Amniotic stem cell (primary cell): ENCODE results near the gene ALK.

Source experiments
- DNase-seq: peaks from one replicate; lab custom pipeline; 2025; lab: John Stamatoyannopoulos, UW

The ALK gene

GRCh38 chr2:29317077-29317517, 604.3 kb downstream of the ALK start:
- peak; percentile 10 for DNase-seq

DNA sequence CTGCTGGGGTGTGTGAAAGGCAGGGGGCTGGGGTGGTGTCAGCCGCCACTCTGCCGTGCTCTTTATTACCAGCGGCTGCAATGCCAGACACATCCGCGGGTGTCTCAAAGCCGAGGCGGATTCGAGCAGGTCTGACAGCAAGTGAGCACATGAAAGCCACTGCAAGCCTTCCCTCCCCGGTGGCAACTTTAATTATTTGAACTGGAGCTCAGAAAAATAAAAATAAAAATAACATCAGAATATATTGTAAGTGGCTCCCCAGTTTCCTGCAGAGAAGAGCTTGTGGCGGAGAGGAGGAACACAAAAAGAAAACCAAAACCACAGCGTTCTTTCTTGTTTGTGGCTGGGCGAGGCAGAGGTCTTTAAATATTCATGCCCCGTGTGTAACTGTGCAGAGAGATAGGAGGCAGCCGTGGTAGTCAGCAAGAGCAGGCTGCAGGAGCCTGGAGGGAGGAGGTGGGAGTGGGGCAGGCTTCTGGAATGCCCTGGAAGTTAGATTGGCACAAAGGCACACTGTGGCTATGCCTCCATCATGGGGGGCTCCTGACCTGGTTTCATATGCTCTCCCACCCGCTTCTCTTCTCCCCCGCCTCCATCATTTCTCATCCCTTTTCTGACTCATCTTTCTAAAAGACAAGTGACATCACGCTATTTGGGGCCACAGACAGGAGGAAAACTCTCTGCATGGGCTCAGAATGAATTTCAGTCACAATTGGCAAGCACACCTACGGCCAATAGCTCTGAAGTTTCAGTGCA, 606.4 kb downstream of the ALK start:
- no peak for DNase-seq

GRCh38 chr2:29311458-29311857, 609.9 kb downstream of the ALK start:
- no peak for DNase-seq

DNA sequence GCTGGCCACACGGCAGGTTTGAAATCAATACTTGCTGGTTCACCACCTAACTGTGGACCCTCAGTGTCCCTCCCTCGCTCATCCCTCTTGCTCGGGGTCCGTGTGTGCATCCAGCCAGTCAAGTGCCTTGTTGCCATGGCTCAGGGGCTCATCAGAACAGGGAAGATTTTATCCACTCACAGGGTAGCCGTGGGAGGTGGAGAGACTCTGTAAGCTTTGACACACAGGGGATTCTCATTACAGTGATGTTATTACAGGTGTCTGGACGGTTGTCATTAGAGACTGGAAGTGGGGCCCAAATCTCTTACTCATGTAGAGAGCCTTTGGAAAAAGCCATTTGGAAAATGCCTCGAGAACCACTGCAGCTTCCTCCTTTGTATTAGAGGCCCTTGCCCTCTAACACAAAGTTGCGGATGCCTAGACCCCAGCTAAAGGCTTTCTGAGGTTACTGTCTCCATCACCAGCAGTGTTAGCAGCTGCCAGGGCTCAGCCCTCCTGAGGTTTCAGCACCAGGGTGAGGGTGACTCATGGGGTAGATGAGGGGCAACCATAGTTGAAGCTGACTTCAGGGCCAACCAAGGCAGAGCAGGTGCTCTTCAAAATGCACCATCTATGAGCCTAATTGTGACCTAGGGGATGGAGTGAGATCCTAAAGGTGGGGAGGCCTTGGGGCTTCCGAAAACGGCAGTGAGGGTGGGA, 610.6 kb downstream of the ALK start:
- no peak for DNase-seq

GRCh38 chr2:29309090-29310029, 612.0 kb downstream of the ALK start:
- peak; percentile 80 for DNase-seq

GRCh38 chr2:29308366-29308765, 613.0 kb downstream of the ALK start:
- DNase-seq, result no peak

DNA sequence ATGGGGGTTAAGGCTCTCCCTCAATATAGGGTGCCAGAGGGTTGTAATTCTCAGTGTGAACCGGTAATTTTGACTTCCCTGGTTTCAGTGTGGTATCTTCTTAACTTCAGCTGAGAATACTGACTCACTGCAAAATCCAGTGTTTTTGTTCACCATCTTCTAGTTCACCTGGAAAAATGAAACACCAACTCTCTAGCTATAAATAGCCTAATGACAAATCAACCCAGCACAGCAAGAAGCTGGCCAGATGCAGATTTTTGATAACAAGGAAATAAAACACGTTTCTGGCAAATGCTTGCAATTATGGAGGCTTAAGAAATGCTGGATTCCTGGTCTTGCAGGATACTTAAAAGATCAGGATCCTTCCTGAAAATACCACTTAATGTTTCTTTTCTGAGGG, 613.9 kb downstream of the ALK start:
- DNase-seq, result no peak

GRCh38 chr2:29305762-29306161, 615.6 kb downstream of the ALK start:
- no peak for DNase-seq

DNA sequence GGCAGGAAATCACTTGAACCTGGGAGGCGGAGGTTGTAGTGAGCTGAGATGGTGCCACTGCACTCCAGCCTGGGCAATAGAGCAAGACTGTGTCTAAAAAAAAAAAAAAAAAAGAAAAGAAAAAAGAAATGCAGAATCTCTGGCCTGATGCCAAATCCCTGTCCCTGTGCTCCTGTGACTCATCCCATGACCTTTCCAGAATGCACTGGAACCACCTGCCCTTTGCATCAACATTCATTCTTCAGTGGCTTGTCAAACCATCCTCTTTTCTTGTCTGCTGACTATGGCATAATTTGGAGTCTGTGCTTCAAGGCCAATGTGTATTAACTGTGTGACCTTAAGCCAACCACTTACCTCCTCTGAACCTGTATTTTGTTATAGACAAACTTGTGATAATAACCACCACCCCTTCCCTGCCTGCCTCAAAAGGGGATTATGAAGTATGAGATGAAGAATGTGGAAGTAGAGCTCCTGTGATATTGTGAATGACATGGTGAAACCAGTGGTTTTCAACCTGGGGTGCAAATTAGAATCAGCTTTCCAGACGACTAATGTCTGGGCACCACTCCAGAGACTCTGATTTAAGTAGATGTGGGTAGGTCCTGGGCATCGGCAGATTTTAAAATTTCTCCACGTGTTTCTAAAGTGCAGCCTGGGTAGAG, 616.9 kb downstream of the ALK start:
- no peak for DNase-seq

- no peak for DNase-seq
Observed at GRCh38 chr2:29296585-29296984, 624.8 kb downstream of the ALK start.

GRCh38 chr2:29295845-29296244, 625.5 kb downstream of the ALK start:
- DNase-seq, result peak; percentile 6

- no peak for DNase-seq
Observed at GRCh38 chr2:29293830-29294438, 627.5 kb downstream of the ALK start.

DNA sequence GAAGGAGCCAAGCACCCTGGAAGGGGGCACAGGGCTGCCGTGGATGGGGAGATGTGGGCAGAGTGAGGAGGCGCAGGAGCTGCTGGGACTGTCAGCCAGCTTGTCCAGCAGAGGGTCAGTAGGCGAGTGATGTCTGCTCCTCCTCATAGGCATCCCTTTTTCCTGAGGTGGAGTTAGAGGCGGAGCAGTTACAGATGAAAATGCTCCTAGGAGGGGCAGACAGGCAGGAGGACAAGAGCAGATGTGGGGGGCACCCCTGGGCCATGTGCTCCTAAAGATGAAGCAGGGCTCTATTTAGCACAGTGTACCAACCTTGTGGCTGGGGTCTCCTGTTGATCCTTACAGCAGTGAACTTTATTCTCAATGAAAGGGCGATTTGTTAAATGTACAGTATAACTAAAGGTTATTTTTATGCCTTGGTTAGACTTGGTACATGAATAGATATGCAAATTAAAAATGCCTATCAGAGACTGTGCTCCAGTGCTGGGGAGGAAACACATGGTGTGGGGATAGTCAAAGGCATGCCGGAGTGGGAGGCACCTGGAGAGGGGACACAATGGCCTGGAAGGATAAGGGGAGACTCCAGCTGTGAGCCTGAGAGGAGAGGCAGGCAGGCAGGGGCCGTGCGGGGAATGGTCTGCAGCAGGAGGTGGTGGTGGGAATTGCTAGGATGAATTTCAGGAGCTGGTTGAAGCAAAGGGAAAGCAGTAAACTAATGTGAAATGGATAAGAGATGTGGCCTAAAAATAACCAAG, 630.9 kb downstream of the ALK start:
- no peak for DNase-seq

- DNase-seq, result no peak
Observed at GRCh38 chr2:29284671-29285070, 636.7 kb downstream of the ALK start.

DNA sequence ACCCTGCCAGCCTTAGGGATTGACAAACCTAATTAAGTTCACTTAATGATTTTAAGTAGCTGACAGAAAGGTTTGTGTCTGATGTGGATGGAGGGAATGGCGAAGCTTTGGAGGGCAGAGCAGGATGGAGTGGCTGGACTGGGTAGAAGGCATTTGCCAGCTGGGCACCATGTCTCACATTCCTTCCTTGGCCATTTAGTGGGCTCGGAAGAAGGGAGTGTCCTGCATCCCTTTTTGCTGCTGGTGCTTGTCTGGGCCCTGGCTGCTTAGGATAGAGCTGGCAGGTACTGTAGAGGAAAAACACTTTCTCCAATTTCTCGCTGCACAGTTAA, 639.5 kb downstream of the ALK start:
- no peak for DNase-seq

- no peak for DNase-seq
Observed at GRCh38 chr2:29281086-29281915, 640.1 kb downstream of the ALK start.

GRCh38 chr2:29278966-29279365, 642.4 kb downstream of the ALK start:
- no peak for DNase-seq

DNA sequence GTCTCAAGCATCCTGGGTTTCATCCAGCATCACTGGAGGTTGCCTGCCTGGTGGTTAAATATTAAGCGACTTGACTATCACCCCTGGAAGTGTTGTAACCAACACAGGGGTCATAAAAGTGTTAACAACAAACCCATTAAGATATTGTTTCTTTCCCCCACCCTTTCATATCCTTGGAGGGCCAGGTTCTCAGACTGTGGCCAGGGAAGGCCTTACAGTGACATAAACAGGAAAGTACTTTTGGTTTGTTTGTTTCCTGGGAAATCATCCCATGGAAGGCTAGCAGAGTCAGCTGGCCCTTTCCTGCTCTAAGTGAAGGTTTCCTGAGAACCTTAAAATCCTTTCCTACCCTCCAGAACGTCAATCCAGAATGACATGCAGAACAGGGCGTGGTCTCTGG, 645.2 kb downstream of the ALK start:
- DNase-seq, result no peak

DNA sequence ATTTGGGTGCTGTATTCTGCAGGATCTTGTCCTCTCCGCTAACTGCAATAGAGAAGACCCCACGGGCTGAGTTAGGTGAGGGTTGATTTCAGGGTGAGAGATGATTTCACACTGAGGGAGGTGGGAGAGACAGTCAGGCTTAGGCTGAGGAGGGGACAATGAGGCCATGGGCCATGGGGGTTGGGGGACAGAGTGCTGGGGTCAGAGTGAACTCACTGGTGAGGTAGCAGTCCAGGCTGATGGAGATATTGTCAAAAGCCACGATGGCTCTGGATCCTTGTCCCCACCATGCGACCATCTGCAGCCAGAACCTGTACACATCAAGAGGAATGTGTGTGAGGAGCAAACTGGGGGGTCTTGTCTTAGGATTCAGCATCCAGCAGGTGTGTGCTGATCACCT, 646.2 kb downstream of the ALK start:
- DNase-seq, result no peak
